Keratinocyte (primary cell): ENCODE data around the gene PCDHGC4.

Experiments
- CTCF ChIP-seq, 3 experiments: IDR thresholded peaks in 1 of 3; conservative IDR thresholded peaks in 1 of 3; optimal IDR thresholded peaks in 1 of 3; 2 replicates in 2 of 3; 3 replicates in 1 of 3; pipeline versions ENCODE3 to v1.5.1; 2011; ENCODE audit warnings: low read length in 3 of 3, mild to moderate bottlenecking in 3 of 3, moderate library complexity in 2 of 3, control low read depth in 1 of 3, inconsistent platforms in 1 of 3; ENCODE audit not compliant: insufficient read depth in 2 of 3; ENCODE audit errors: extremely low read depth in 1 of 3
- EZH2 ChIP-seq: IDR thresholded peaks from one replicate; pipeline ENCODE4 v1.6.1; 2012; ENCODE audit warnings: inconsistent platforms, mild to moderate bottlenecking, low read length, moderate library complexity

DNA sequence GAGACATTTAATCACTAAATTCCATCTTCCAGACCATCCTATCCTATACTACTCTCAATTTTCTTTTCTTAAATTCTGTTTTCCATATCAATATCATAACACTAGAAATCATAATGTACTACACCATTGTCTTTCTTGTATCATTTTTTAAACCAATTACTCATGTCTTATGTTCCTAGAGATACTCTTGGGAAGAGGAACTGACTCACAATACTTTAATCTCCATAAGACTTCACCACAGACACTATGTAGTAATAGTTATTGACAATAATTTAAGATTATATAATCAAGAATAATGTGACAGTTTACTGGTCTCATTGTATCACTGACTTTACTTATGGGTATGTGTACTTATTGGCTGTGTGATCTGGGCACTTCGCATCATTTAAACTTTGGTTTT lies 47.9 kb downstream of the PCDHGC4 start:
- TF ChIP-seq EZH2, result no peak
- TF ChIP-seq CTCF (optimal IDR thresholded peaks at IDR 0.05 in 1 of 3, IDR thresholded peaks at IDR 0.05 in 1 of 3, conservative IDR thresholded peaks at IDR 0.05 in 1 of 3; ENCODE audit: extremely low read depth in 1 of 3, insufficient read depth in 2 of 3, low read length in 3 of 3), result no peak
